NCI-H524 (cell line): ENCODE measurements around the gene AGAP1.
A peak's percentile ranks its signal among the peaks of the same experiment; 100 is the strongest.

Experiments
- DNase-seq, 2 experiments: peaks; one replicate each; lab custom pipeline; 2025; lab: John Stamatoyannopoulos, UW

The AGAP1 gene

GRCh38 chr2:235567842-235568241 lies 74.0 kb downstream of the AGAP1 start:
- DNase-seq, result no peak

GRCh38 chr2:235568431-235568830 lies 74.6 kb downstream of the AGAP1 start:
- no peak for DNase-seq

- no peak for DNase-seq
Measured at GRCh38 chr2:235569837-235570236, 76.0 kb downstream of the AGAP1 start.

GRCh38 chr2:235570256-235570655 lies 76.4 kb downstream of the AGAP1 start:
- DNase-seq, result no peak

GRCh38 chr2:235570966-235571692 lies 77.3 kb downstream of the AGAP1 start:
- DNase-seq, result no peak

- DNase-seq, result no peak
Measured at GRCh38 chr2:235572592-235572991, 78.7 kb downstream of the AGAP1 start.

- peak in 1 of 2 experiments; percentile 38 for DNase-seq
Measured at GRCh38 chr2:235573331-235574221, 79.7 kb downstream of the AGAP1 start.

GRCh38 chr2:235575431-235575830 lies 81.6 kb downstream of the AGAP1 start:
- no peak for DNase-seq

GRCh38 chr2:235575904-235576303 lies 82.1 kb downstream of the AGAP1 start:
- no peak for DNase-seq

- DNase-seq, result no peak
Measured at GRCh38 chr2:235576337-235576910, 82.6 kb downstream of the AGAP1 start.

- DNase-seq, result no peak
Measured at GRCh38 chr2:235577404-235578330, 83.8 kb downstream of the AGAP1 start.

GRCh38 chr2:235579128-235579527 lies 85.3 kb downstream of the AGAP1 start:
- DNase-seq, result no peak

GRCh38 chr2:235580426-235581157 lies 86.7 kb downstream of the AGAP1 start:
- no peak for DNase-seq

GRCh38 chr2:235582081-235582686 lies 88.3 kb downstream of the AGAP1 start:
- no peak for DNase-seq

GRCh38 chr2:235582729-235583128 lies 88.9 kb downstream of the AGAP1 start:
- DNase-seq, result no peak

GRCh38 chr2:235583144-235583543 lies 89.3 kb downstream of the AGAP1 start:
- no peak for DNase-seq

GRCh38 chr2:235583925-235584637 lies 90.2 kb downstream of the AGAP1 start:
- DNase-seq, result no peak

- no peak for DNase-seq
Measured at GRCh38 chr2:235584638-235585007, 90.8 kb downstream of the AGAP1 start.

- peak; percentile 54 to 92 for DNase-seq
Measured at GRCh38 chr2:235587202-235587601, 93.4 kb downstream of the AGAP1 start.

- no peak for DNase-seq
Measured at GRCh38 chr2:235588750-235589149, 94.9 kb downstream of the AGAP1 start.
